ENCODE measurements around the gene ZNF648.
A peak's percentile ranks its signal among the peaks of the same experiment; 100 is the strongest.

Gene ZNF648

DNA sequence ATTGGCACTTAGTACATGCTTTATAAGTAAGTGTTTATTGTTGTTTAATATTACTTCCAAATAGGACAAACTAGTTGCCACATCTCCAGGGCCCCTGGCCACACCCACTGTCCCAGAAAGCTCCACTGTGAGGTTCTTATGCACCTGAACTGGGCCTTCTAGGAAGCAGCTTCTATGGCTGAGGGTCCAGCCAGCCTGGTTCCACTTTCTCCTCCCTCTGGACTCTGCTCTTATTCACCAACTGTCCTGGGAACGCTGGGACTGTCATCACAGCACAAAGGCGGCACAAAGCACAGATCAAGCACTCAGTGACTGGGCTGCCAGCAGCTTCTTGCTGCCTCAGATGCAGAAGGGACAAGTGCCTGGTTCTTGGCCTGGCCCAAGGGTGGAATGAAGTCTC lies 29.6 kb upstream of the ZNF648 start:
- no peak overlapping the region for H3K9ac ChIP-seq
- H3K4me3 ChIP-seq, result no peak overlapping the region
- H3K27me3 ChIP-seq, result no peaks in the 10 kb centered on the region
- H4K20me1 ChIP-seq, result no peaks in the 10 kb centered on the region
- peaks cover 28% of the 10 kb centered on the region for H3K4me1 ChIP-seq
- no peak for TF ChIP-seq Cebpa-rat (IDR thresholded peaks at IDR 0.05)
- no peak overlapping the region for H3K27ac ChIP-seq
- no peak overlapping the region for H3K4me2 ChIP-seq
- H3K36me3 ChIP-seq, result no peaks in the 10 kb centered on the region
- no peaks in the 10 kb centered on the region for H3K9me3 ChIP-seq

DNA sequence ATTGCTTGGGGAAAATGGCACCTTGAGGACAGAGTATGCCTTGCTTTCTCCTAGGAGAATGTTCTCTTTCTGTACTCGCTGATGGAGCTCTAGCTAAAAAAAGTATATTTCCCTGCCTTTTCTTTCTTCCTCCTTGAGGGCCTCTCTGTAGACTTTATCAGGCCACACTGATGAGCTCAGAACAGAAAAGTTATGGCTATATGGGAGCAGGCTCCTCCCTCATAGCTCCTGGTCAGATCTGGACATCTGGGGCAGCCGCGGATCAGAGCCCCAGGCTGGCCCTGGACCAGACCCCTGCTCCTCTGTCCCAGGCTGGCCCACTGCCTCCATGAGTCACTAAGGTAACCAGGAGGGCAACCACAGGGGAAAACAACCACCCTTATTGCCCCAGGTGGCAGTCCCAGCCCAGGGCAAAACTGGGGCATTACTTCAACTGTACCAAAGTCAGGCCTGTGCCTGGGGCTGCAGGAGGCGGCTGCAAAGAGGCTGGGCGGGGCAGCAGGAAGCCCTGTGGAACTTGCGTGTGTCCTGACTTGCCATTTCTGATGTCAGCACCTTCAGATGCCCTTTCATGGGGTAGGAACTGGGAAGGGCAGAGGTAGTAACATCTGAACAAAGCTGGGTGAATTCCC lies 26.3 kb upstream of the ZNF648 start:
- no peak for TF ChIP-seq Cebpa-rat (IDR thresholded peaks at IDR 0.05)
- H3K36me3 ChIP-seq, result no peaks in the 10 kb centered on the region
- H3K9ac ChIP-seq, result no peak overlapping the region
- no peak overlapping the region for H3K4me3 ChIP-seq
- H3K9me3 ChIP-seq, result no peaks in the 10 kb centered on the region
- no peaks in the 10 kb centered on the region for H4K20me1 ChIP-seq
- peaks cover 36% of the 10 kb centered on the region for H3K4me1 ChIP-seq
- H3K27me3 ChIP-seq, result no peaks in the 10 kb centered on the region
- H3K4me2 ChIP-seq, result peak overlapping the region; percentile 34
- H3K27ac ChIP-seq, result no peak overlapping the region

DNA sequence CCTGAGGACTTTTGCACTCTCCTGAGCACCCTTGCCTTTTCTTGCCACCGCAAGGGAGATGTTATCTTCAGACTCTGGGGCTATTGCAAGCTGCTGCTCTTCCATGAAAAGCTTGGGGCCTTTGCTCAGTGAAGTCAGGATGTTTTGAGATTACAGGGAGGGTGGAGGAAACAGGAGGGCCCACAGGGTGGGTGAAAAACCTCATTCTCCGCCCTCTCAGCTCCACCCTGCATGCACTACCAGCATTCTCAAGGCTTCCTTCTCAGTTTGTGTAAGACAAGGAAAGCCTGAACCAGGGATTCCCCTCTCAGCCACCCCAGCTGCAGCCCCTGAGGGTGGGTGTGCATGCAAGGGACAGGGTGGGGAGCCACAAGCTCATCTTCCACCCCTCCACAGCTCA lies 25.8 kb upstream of the ZNF648 start:
- Histone ChIP-seq H3K9me3 (no peaks in the 10 kb centered on the region), H3K4me1 (peaks cover 36% of the 10 kb centered on the region), H3K4me3 (no peak overlapping the region), H3K4me2 (peak overlapping the region; percentile 34), H3K27ac (no peak overlapping the region), H4K20me1 (no peaks in the 10 kb centered on the region), H3K27me3 (no peaks in the 10 kb centered on the region), H3K9ac (no peak overlapping the region), H3K36me3 (no peaks in the 10 kb centered on the region)
- no peak for TF ChIP-seq Cebpa-rat (IDR thresholded peaks at IDR 0.05)

DNA sequence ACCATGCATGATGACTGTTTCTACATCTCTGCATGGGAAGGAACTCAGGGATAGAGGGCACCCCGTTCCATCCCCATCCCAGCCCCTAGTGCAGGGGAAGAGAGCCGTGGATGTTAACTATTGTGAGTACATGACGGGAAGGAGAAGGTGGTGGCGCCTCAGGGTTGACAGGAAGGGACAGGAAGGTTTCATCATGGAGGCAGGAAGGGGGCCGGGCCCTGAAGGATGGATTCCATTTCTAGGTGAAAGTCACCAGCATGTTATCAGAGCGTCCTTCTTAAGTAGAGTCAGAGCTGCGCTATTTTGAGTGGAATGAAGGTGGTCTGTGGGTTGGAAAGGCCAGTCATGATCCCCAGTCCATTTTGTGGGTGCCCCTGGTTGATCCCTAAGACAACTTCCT lies 25.1 kb upstream of the ZNF648 start:
- Histone ChIP-seq H3K9ac (no peak overlapping the region), H3K27me3 (no peaks in the 10 kb centered on the region), H3K4me2 (peak overlapping the region; percentile 34; the same call in 1 of the 2 replicates), H4K20me1 (no peaks in the 10 kb centered on the region), H3K9me3 (no peaks in the 10 kb centered on the region), H3K4me1 (peaks cover 36% of the 10 kb centered on the region), H3K27ac (no peak overlapping the region), H3K4me3 (no peak overlapping the region), H3K36me3 (no peaks in the 10 kb centered on the region)
- TF ChIP-seq Cebpa-rat (IDR thresholded peaks at IDR 0.05), result no peak

DNA sequence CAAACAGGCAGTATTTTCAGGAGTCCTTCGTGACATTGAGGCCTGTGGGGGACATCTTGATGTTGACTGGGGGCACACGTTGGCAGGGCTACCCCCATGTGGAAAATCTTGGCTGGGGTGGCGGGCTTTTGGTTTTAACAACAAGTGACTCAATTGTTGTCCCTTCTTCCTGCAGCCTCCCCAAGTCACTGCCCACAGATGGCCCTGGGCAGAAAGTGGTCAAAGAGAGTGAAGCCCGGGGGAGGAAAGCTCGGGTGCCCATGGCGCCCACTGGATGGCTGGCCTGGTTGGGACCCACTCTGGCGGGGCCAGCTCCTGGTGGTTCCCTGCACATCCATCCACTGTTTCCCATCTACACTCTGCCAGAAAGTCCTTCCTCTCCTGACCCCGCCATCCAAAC lies 24.6 kb upstream of the ZNF648 start:
- H3K9ac ChIP-seq, result no peak overlapping the region
- no peaks in the 10 kb centered on the region for H4K20me1 ChIP-seq
- no peaks in the 10 kb centered on the region for H3K27me3 ChIP-seq
- no peaks in the 10 kb centered on the region for H3K9me3 ChIP-seq
- no peak for TF ChIP-seq Cebpa-rat (IDR thresholded peaks at IDR 0.05)
- no peak overlapping the region for H3K27ac ChIP-seq
- H3K36me3 ChIP-seq, result no peaks in the 10 kb centered on the region
- peaks cover 36% of the 10 kb centered on the region for H3K4me1 ChIP-seq
- H3K4me2 ChIP-seq, result no peak overlapping the region
- no peak overlapping the region for H3K4me3 ChIP-seq

DNA sequence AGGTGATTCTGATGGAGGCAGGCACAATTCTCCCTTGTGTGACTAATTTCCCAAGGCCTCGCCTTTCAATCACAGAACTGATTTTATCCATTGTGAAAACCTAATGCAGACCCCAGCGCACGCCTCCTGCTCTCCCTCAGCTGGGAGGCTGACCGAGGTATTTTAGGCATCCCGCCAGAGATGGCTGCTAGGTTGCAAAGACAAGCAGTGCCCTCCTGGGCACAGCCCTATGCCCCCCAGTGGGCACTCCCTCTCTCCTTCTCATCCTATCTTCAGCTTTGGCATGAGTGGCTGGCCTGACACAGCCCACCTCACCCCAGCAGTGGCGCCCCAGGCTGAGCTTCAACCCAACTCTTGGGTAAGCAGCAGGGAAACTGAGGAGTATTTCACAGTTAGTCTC lies 24.2 kb upstream of the ZNF648 start:
- Histone ChIP-seq H3K9ac (no peak overlapping the region), H3K9me3 (no peaks in the 10 kb centered on the region), H3K4me3 (no peak overlapping the region), H3K4me2 (no peak overlapping the region), H3K36me3 (no peaks in the 10 kb centered on the region), H3K27me3 (no peaks in the 10 kb centered on the region), H4K20me1 (no peaks in the 10 kb centered on the region), H3K4me1 (peaks cover 36% of the 10 kb centered on the region), H3K27ac (no peak overlapping the region)
- no peak for TF ChIP-seq Cebpa-rat (IDR thresholded peaks at IDR 0.05)

DNA sequence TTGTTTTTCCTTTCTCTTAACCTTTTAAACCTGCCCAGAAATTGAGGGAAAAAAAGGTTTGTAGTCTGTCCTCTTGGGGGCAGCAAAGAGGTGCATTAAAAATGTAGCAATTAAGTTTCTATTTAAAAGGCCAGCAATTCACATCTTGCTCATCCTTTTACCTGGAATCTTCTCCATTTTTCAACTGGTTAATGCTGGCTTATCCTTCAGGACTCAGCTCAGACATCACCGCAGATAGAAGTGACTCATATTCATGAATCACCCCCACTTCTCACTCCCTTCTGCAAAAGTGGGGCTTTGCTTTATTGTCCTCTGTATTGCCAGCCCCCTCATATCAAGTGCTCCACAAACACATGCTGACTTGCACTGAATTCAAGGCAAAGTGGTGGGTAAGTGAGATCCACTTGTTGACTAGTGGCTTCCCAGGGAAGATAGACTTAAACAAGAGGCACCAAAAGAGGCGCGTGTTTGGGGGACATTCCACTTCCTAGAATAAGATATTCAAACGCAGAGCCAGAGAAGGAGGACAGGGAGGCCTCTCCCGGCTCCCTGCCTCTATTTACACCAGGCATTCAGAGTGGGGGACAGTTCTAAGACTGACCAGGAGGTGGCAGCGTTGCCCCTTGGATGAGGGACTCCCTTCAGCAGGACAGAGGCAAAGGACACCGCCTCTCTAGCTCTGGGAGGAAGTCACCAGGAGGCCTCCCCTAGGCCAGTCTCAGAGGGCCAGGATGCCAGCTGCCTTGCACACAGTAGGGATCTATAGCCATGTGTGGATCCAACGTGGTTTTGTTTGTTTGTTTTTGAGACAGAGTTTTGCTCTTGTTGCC lies 23.2 kb upstream of the ZNF648 start:
- H3K27me3 ChIP-seq, result no peaks in the 10 kb centered on the region
- no peaks in the 10 kb centered on the region for H4K20me1 ChIP-seq
- H3K27ac ChIP-seq, result no peak overlapping the region
- peaks cover 29% of the 10 kb centered on the region for H3K4me1 ChIP-seq
- no peak for TF ChIP-seq Cebpa-rat (IDR thresholded peaks at IDR 0.05)
- no peak overlapping the region for H3K9ac ChIP-seq
- no peaks in the 10 kb centered on the region for H3K36me3 ChIP-seq
- H3K4me2 ChIP-seq, result peak overlapping the region; percentile 24; the same call in 1 of the 2 replicates
- no peak overlapping the region for H3K4me3 ChIP-seq
- no peaks in the 10 kb centered on the region for H3K9me3 ChIP-seq

DNA sequence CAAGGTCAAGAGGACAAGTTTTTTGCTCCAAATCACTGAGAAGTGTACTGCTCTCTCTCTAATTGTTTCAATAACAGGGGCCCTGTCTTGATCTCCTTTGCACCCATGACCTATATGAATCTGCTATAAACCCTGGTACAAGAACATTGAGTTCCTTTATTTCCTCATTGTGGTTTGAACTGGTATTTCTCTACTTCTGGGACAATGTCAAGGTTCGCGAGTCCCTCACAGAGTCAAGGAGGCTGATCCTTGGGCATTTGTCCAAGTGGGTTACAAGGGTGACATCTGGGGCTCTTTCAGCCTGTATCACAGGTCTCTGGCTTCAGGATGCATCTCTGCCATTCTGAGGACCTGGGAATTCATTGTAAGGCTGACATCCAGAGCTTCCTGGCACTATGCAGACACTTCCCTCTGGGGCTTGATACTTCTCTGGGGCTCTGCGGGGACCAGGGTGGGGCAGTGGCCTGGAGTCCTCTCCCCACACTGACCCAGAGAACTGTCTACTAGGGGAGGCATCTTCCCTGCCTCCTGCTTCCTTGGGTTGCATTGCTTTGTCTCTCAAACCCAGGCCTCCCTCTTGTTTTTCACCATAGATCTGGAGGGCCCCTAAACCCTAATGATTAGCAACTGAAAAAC lies 22.5 kb upstream of the ZNF648 start:
- no peaks in the 10 kb centered on the region for H3K9me3 ChIP-seq
- no peak overlapping the region for H3K4me3 ChIP-seq
- H3K27ac ChIP-seq, result no peak overlapping the region
- H3K9ac ChIP-seq, result no peak overlapping the region
- H3K4me1 ChIP-seq, result peaks cover 22% of the 10 kb centered on the region
- no peak overlapping the region for H3K4me2 ChIP-seq
- H3K36me3 ChIP-seq, result no peaks in the 10 kb centered on the region
- H4K20me1 ChIP-seq, result no peaks in the 10 kb centered on the region
- H3K27me3 ChIP-seq, result no peaks in the 10 kb centered on the region
- TF ChIP-seq Cebpa-rat (IDR thresholded peaks at IDR 0.05), result no peak

DNA sequence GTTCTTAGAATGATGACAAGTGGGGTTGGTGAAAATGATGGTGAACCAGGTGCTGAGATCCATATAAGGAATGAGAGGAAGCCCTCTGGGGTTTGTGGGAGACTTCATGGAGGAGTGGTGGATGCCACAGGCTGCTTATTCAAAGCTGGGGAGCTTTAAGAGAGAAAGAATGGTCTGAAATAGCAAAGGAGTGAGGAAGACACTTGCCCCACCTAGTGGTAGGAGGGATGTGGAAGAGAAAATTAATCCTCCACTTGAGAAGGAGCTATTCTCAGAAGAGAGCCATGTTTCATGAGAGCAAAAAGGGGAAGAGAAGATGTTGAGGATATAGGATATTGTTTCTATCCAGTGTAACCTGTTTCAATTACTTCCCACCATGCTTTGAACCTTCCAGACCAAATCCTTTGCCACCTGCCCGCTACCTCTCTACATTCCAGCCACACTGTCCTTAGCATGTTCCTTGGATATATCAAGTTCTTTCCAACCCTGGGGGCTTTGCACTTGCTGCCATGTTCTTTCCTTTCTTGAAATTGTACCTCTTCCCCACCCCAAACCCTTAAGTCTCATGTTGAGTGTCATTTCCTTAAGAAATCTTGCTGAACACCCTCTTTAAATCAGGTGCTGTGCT lies 19.6 kb upstream of the ZNF648 start:
- no peak for TF ChIP-seq Cebpa-rat (IDR thresholded peaks at IDR 0.05)
- no peak overlapping the region for H3K27ac ChIP-seq
- H3K9ac ChIP-seq, result no peak overlapping the region
- H3K4me3 ChIP-seq, result no peak overlapping the region
- H3K4me2 ChIP-seq, result no peak overlapping the region
- H3K27me3 ChIP-seq, result no peaks in the 10 kb centered on the region
- no peaks in the 10 kb centered on the region for H3K9me3 ChIP-seq
- H3K36me3 ChIP-seq, result no peaks in the 10 kb centered on the region
- no peaks in the 10 kb centered on the region for H4K20me1 ChIP-seq
- peaks cover 8% of the 10 kb centered on the region; the same call in 1 of the 2 replicates for H3K4me1 ChIP-seq

DNA sequence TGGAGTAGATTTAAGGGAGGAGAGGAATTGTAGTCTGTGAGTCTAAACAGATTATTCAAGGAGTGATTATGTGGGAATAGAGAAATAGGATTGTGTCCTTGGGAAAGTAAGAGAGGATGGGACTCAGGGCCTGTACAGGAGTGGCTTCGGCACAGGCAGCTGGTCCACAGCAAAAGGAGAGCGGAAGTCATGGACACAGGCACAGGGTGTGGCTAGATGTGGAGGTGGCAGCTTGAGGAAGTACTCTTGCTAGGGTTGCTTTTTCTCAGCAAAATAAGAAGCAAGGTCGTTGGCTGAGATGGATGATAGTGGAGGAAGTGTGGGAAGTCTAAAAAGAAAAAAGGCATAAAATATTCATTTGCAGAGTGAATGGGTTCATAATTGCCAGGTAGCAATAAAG lies 18.5 kb upstream of the ZNF648 start:
- H3K4me2 ChIP-seq, result no peak overlapping the region
- H3K36me3 ChIP-seq, result no peaks in the 10 kb centered on the region
- H3K9ac ChIP-seq, result no peak overlapping the region
- H3K27me3 ChIP-seq, result no peaks in the 10 kb centered on the region
- no peak for TF ChIP-seq Cebpa-rat (IDR thresholded peaks at IDR 0.05)
- H3K27ac ChIP-seq, result no peak overlapping the region
- no peaks in the 10 kb centered on the region for H4K20me1 ChIP-seq
- H3K4me3 ChIP-seq, result no peak overlapping the region
- no peaks in the 10 kb centered on the region for H3K9me3 ChIP-seq
- H3K4me1 ChIP-seq, result peaks cover 6% of the 10 kb centered on the region; the same call in 1 of the 2 replicates
